ENCODE data around the gene TMEM88.

The TMEM88 gene

GRCh38 chr17:7843536-7844291, 11.2 kb upstream of the TMEM88 start:
- peak; percentile 58 for DNase-seq (ENCODE audit: low spot score)

DNA sequence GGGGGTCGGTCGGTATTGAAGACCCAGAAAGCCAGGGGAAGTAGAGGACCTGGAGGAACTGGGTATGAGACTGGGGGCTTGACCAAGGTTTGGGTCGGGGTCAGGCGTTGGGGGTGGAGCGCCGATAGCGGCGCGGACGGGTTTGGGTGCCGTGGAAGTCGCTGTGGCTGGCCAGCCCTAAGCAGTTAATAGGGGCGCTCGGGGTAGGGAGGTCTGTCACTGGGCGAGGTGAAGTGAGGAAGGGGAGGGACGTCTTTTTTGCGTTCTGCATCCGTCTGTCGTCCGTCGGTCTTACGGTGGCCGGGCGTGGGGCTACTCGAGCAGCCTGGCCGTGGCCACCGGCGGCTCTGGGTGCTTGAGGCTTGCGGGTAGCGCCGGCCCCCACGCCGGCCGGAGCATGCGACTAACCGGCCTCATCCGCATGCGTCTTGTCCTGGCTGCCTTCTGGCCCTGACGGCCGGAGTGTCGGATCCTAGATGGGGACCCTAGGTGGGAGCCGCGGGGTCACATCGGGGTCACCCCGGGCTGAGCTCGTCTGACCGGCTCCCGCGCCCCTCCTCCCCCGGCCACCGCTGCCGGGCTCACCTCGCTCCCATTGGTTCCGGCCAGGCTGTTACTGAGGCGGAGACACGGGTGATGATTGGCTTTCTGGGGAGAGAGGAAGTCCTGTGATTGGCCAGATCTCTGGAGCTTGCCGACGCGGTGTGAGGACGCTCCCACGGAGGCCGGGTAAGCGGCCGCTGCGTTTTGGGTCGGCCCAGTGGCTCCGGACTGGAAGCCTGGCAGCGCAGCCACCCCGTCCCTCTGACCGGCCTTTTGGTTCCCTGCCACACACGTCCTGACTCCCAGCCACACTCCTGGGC, 10.3 kb upstream of the TMEM88 start:
- DNase-seq (ENCODE audit: low spot score): peak; percentile 92

DNA sequence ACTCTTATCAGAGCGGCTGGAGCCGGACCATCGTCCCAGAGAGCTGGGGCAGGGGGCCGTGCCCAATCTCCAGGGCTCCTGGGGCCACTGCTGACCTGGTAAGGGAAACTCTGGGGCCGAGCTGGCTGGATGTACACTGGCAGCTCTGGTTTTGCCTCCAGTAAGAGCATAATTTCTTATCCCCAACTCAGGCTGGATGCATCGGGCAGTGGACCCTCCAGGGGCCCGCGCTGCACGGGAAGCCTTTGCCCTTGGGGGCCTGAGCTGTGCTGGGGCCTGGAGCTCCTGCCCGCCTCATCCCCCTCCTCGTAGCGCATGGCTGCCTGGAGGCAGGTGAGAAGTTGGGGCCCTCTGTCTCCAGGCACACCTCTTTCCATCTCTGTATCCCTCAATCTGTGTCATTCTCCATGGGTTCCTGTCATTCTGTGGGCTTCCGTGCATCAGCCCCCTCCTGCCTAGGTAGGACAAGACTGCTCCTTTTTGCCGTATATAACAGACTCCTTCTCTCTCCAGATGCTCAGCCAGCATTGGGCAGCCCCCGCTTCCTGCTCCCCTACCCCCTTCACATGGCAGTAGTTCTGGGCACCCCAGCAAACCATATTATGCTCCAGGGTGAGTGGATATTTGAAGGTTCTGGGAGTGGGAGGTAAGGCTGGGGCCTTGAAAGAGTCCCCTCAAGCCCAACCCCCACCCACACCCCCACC, 9.4 kb upstream of the TMEM88 start:
- no peak for DNase-seq (ENCODE audit: low spot score)

- no peak for DNase-seq (ENCODE audit: low spot score)
Measured at GRCh38 chr17:7846063-7846735, 8.7 kb upstream of the TMEM88 start.

GRCh38 chr17:7846765-7847661, 7.9 kb upstream of the TMEM88 start:
- no peak for DNase-seq (ENCODE audit: low spot score)

DNA sequence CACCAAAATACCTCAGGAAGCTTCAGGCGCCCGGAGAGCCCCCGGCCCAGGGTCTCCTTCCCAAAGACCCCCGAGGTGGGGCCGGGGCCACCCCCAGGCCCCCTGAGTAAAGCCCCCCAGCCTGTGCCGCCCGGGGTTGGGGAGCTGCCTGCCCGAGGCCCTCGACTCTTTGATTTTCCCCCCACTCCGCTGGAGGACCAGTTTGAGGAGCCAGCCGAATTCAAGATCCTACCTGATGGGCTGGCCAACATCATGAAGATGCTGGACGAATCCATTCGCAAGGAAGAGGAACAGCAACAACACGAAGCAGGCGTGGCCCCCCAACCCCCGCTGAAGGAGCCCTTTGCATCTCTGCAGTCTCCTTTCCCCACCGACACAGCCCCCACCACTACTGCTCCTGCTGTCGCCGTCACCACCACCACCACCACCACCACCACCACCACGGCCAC, 6.7 kb upstream of the TMEM88 start:
- DNase-seq (ENCODE audit: low spot score): no peak

- DNase-seq (ENCODE audit: low spot score): no peak
Measured at GRCh38 chr17:7848739-7849129, 6.1 kb upstream of the TMEM88 start.

GRCh38 chr17:7849130-7849750, 5.6 kb upstream of the TMEM88 start:
- DNase-seq (ENCODE audit: low spot score): no peak

GRCh38 chr17:7849751-7850504, 4.9 kb upstream of the TMEM88 start:
- DNase-seq (ENCODE audit: low spot score): no peak

GRCh38 chr17:7850701-7851437, 4.0 kb upstream of the TMEM88 start:
- no peak for DNase-seq (ENCODE audit: low spot score)

DNA sequence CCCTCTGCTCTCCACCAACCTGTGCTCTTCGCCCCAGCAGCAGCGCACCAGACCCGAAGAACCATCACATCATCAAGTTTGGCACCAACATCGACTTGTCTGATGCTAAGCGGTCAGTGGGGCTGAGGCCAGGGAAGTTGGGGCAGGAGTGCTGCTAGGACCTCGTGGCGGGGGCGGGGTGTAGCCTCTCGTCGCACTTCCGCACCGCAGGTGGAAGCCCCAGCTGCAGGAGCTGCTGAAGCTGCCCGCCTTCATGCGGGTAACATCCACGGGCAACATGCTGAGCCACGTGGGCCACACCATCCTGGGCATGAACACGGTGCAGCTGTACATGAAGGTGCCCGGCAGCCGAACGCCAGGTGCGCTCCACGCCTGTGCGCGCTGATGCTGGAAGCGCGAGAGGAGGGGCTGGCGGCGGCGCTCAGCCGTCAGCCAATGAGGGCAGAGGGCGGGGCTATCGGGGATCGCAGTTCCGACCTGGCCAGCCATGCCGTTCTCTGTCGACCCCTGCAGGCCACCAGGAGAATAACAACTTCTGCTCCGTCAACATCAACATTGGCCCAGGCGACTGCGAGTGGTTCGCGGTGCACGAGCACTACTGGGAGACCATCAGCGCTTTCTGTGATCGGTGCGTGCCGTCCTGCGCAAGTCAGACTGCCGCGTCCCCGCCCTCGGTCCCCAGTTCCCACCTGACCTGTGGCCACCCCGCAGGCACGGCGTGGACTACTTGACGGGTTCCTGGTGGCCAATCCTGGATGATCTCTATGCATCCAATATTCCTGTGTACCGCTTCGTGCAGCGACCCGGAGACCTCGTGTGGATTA, 3.2 kb upstream of the TMEM88 start:
- peak; percentile 96 for DNase-seq (ENCODE audit: low spot score)

DNA sequence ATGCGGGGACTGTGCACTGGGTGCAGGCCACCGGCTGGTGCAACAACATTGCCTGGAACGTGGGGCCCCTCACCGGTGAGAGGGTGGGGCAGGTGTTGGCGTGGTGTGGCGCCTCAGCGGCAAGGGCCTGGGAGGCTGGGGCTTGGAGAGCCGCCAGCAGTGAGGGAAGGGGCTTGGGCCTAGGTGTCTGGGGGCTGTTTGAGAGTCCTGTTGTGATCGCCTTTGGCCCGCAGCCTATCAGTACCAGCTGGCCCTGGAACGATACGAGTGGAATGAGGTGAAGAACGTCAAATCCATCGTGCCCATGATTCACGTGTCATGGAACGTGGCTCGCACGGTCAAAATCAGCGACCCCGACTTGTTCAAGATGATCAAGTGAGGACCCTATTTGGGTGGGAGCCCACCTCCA, 2.6 kb upstream of the TMEM88 start:
- no peak for DNase-seq (ENCODE audit: low spot score)

- no peak for DNase-seq (ENCODE audit: low spot score)
Measured at GRCh38 chr17:7852919-7853690, 1.8 kb upstream of the TMEM88 start.

GRCh38 chr17:7853691-7854038, 1.2 kb upstream of the TMEM88 start:
- no peak for DNase-seq (ENCODE audit: low spot score)

DNA sequence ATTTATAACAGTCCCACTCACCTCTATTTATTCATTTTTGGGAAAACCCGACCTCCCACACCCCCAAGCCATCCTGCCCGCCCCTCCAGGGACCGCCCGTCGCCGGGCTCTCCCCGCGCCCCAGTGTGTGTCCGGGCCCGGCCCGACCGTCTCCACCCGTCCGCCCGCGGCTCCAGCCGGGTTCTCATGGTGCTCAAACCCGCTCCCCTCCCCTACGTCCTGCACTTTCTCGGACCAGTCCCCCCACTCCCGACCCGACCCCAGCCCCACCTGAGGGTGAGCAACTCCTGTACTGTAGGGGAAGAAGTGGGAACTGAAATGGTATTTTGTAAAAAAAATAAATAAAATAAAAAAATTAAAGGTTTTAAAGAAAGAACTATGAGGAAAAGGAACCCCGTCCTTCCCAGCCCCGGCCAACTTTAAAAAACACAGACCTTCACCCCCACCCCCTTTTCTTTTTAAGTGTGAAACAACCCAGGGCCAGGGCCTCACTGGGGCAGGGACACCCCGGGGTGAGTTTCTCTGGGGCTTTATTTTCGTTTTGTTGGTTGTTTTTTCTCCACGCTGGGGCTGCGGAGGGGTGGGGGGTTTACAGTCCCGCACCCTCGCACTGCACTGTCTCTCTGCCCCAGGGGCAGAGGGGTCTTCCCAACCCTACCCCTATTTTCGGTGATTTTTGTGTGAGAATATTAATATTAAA, 638 bp upstream of the TMEM88 start:
- no peak for DNase-seq (ENCODE audit: low spot score)

DNA sequence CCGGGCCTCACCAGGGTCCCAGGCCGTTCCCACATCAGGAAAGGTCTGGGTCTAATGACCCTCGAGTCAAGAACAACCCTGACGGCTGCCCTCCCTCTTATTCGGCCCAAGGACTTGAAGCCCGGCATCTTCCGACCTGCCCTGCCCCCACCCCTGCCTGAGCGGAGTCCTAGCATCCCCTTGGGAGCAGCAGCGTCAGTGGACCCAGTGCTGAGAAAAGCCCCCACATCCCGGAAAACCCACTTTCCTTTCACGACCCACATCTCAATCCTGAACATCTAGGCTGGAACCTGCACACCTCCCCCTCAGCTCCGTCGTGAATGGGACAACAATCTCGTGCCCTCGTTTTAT, 769 bp downstream of the TMEM88 start:
- DNase-seq (ENCODE audit: low spot score): no peak

All from hematopoietic multipotent progenitor cell treated with erythropoietin and hydrocortisone succinate and interleukin-3 and kit ligand, for 15 days (in vitro differentiated cells).